HG03108 (cell line): ENCODE measurements around the gene NEURL4.
"Not testable (repeated sequence)": the region's sequence is repeated elsewhere in the genome, so short reads cannot be mapped to it uniquely, and the experiment has no call there.

Experiments
- ATAC-seq: cut with Tn5 transposase; IDR thresholded peaks from one replicate; pipeline ENCODE4 v1.9.1; 2021; ENCODE audit warnings: moderate library complexity; ENCODE audit not compliant: unreplicated experiment

The NEURL4 gene

GRCh38 chr17:7328840-7329373 lies at the start of gene NEURL4:
Gene NEURL4 (minus strand): TSS chr17:7329335. CDS start chr17:7329312, 23 bp downstream.
- ATAC-seq, result peak; percentile 1

DNA sequence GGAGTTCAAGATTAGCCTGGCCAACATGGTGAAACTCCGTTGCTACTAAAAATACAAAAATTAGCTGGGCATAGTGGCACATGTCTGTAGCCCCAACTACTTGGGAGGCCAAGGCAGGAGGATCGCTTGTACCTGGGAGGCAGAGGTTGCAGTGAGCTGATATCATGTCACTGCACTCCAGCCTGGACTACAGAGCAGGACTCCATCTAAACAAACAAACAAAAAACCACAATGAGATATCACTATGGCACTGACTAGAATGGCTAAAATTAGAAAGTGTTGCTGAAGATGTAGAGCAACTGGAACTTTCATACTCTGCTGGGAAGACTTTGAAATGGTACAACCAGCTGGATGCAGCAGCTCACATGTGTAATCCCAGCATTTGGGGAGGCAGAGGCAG lies 45.2 kb upstream of the NEURL4 start:
- ATAC-seq, result no peak

DNA sequence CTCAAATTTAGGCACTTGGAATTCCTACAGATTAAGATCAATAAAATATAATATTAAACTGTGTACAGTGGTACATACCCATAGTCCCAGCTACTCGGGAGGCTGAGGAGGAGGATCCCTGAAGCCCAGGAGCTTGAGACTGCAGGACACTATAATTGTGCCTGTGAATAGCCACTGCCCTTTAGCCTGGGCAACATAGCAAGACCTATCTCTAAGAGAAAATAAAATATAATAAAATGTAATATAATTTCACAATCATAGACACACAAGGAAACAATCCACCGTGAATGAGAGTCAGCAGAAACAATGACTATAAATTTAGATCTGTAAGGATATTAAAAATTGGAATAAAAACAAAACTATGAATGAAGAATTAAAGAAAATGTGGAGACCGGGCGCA lies 41.7 kb upstream of the NEURL4 start:
- no peak for ATAC-seq

- ATAC-seq, result no peak
Observed at GRCh38 chr17:7369825-7370224, 40.7 kb upstream of the NEURL4 start.

GRCh38 chr17:7368599-7368994 lies 39.5 kb upstream of the NEURL4 start:
- ATAC-seq, result not testable (repeated sequence)

- no peak for ATAC-seq
Observed at GRCh38 chr17:7367918-7368598, 38.9 kb upstream of the NEURL4 start.

DNA sequence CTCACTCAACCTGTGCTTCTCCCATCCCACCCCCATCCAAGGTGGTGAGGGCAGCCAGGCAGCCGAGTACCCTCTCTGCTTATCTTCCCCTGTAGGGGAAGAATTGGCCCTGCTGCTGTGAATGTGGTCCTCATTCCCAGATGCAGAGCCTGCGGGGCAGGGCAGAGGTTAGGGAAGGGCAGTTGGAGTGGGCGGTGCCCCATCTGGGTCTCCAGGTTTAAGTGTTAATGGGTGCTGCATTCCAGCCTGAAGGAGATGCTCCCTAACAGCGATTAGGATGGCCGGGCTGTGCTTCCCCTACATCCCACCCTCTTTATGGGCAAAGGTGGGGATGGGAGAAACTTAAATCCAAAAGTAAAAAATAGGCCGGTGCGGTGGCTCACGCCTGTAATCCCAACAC lies 37.9 kb upstream of the NEURL4 start:
- no peak for ATAC-seq

DNA sequence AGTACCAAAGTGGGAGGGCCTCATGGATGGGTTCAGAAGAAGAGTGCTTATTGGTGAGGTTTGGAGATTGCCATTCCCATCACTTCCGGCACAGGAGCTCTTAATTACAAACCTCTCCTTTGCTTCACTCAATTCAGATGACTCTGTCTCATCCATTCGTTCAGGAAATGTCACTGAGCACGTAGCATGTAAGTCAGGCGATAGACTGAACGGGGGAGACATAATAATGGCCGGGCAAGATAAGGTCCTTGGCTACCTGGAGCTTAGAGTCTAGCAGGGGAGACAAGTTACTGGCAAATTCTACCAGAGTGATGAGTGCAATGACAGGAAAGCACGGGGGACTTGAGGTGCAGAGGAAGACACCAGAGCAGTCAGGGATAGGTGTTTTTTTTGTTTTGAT lies 36.8 kb upstream of the NEURL4 start:
- not testable (repeated sequence) for ATAC-seq

DNA sequence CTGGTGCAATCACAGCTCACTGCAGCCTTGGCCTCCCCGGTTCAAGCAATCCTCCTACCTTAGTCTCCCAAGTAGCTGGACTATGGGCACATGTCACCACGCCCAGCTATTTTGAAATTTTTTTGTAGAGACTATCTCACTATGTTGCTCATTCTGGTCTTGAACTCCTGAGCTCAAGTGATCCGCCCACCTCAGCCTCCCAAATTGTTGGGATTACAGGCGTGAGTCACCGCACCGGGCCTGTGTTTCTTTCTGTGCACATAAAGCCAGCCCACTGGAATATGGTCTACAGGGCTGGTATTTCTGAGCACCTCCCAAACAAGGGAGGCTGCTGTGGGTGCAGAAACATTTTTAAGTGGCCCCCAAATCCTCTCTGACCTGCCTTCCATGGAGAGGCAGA lies 34.2 kb upstream of the NEURL4 start:
- ATAC-seq, result no peak

GRCh38 chr17:7361906-7362305 lies 32.8 kb upstream of the NEURL4 start:
- ATAC-seq, result no peak

- no peak for ATAC-seq
Observed at GRCh38 chr17:7357381-7357780, 28.2 kb upstream of the NEURL4 start.

DNA sequence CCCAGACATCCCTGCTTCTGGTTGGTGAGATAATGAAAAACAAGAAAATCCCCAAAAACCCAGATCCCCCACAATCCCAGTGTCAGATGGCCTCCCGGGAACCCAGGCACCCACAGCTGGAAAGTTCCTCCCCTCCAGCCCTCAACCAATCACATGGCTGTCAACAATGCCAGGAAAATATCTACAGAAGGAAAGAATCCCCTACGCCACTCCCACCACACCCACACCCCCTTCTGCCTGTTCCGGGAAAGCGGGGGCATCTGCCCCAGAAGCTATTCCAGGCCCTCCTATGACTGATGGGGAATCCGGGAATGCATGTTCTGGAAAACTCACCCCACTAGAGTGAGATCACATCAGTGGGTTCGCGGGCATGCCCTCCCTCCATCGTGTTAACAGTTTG lies 27.6 kb upstream of the NEURL4 start:
- ATAC-seq, result no peak

DNA sequence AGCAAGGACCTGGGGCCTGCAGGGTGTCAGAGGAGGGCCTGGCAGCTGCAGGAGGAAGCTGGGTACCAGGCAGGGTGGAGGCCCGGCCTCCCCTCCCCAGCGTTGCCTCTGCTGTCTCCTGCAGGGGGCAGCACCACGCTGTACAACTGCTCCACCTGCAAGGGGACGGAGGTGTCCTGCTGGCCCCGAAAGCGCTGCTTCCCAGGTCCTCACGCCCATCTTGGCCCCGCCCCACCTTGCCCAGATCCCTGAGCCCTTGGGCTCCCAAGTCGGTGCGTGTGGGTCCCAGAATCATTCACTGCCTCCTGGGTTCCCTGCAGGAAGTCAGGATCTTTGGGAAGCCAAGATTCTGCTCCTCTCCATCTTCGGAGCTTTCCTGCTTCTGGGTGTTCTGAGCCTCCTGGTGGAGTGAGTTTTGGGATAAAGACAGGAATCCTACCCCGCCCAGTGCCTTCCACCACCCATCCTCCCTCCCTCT lies 27.0 kb upstream of the NEURL4 start:
- no peak for ATAC-seq

- no peak for ATAC-seq
Observed at GRCh38 chr17:7355573-7355972, 26.4 kb upstream of the NEURL4 start.

DNA sequence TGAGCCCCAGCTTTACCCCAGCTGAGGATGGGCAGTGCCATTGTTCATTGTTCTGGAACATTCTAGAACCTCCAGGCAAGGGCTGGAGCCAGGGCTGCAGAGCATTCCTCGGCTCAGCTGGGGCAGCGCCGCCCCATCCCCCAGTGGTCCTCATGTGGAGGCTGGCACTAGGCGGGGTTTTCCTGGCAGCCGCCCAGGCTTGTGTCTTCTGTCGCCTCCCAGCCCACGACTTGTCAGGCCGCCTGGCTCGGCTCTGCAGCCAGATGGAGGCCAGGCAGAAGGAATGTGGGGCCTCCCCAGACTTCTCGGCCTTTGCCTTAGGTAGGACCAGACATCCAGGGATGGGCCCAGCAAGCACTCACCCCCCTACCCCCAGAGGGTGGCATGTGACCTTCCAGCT lies 25.9 kb upstream of the NEURL4 start, which contains the start of gene TMEM95:
TMEM95 (plus strand) TSS at position 104 of the 400 bp plus-strand sequence; CDS start at position 153, 49 bp downstream.
- no peak for ATAC-seq

DNA sequence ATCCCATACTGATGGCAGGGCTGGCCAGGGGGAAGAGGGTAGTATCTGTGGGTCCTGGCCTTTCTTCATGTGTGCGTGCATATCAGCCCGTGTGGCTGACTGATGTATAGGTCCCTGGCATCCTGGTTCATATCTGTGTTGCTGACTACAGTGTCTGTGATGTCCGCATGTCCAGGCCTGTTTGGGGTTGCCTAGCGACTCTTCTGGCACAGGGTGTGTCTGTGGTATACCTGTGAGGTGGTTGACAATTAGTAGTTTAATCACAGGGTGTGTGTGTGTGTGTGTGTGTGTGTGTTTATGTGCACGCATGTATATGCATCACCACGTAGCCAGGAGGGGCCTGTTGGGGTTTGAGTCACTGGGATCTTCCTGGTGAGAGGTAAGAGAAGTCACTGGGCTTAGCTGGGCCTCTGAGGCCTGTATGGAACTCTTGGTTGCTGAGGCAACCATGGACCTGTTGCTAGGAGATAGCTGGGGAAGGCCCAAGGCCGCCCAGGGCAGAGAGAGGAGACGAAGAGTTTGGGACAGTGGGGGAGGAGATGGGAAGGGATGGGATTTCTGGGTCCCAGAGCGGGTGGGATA lies 25.2 kb upstream of the NEURL4 start:
- ATAC-seq, result no peak

GRCh38 chr17:7352910-7353635 lies 23.9 kb upstream of the NEURL4 start:
- ATAC-seq, result no peak

GRCh38 chr17:7352503-7352889 lies 23.4 kb upstream of the NEURL4 start:
- no peak for ATAC-seq

DNA sequence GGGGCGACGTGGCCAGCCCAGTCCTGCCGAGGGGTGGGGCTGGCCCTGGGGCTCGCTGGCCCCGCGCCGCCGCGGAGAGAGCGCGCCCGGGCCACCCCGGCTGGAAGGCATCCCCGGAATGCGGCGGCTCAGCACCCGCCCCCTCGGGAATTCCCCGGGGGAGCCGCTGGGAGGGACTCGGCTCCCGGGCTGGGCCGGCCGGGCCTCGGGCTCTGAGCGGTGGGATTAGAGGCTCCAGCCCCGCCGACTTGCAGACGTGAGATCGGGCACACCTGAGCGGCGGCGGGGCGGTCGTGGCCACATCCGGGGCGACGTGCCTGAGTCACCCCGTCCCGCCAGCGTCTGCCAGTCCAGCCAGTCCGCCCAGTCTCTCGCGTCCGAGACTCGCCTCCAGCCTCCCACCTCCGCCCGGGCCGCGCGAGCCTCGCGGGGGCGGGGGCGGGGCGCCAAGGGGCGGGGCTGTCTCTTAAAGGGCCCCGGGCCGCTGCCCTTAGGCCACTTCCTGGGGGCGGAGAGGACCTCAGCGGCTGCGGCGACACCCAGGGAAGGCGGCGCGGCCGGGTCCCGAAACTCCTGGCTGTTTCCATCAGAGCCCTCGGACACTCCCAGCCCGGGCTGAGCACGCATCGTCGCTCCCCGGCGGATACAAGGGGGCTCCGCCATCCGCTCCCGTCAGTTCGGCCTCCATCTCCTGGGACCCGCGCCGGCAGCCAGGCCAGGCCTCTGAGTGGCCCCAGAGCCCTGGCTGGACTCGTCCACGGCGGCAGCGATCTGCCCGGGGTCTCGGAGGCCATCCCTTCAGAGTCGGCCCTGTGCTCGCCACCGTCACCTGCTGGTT lies 22.7 kb upstream of the NEURL4 start, which contains the start of gene KCTD11:
KCTD11 (plus strand) TSS at position 498 of the 838 bp plus-strand sequence.
- peak; percentile 73 for ATAC-seq

- ATAC-seq, result no peak
Observed at GRCh38 chr17:7348478-7349242, 19.5 kb upstream of the NEURL4 start.
